NCI-H1694 (cell line): Measurements from ENCODE around the gene SMIM13.
"Not testable (repeated sequence)": the region's sequence is repeated elsewhere in the genome, so short reads cannot be mapped to it uniquely, and the experiment has no call there.

ENCODE experiments used
- DNase-seq: peaks from one replicate; lab custom pipeline; 2025; lab: John Stamatoyannopoulos, UW

The SMIM13 gene

DNA sequence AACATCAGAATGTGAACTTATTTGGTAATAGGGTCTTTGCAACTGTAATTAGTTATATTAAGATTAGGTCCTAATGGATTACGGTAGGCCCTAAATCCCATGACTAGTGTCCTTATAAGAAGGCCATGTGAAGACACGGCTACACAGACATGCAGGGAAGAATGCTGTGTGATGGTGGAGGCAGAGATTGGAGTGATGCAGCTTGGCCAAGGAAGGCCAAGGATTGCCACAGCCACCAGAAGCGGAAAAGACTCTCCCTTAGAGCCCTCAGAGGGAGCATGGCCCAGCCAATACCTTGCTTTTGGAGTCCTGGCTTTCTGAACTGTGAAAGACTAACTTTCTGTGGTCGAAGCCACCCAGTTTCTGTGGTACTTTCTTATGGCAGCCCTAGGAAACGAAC, 9.7 kb upstream of the SMIM13 start:
- no peak for DNase-seq

GRCh38 chr6:11085758-11086435, 7.7 kb upstream of the SMIM13 start:
- DNase-seq: no peak

- DNase-seq: not testable (repeated sequence)
These were observed 6.4 kb upstream of the SMIM13 start for GRCh38 chr6:11087141-11087812.

DNA sequence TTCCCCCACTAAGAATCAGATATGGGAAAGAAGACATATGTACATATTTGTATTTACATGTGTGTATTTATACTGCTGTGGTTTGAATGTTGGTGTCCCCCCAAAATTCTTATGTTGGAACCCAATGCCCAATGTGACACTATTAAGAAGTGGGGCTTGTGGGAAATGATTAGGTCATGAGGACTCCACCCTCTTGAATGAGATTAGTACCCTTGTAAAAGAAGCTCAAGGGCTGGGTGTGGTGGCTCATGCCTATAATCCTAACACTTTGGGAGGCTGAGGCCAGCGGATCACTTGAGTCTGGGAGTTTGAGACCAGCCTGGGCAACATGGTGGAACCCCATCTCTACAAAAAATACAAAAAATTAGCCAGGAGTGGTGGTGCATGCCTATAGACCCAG, 3.9 kb upstream of the SMIM13 start:
- no peak for DNase-seq

DNA sequence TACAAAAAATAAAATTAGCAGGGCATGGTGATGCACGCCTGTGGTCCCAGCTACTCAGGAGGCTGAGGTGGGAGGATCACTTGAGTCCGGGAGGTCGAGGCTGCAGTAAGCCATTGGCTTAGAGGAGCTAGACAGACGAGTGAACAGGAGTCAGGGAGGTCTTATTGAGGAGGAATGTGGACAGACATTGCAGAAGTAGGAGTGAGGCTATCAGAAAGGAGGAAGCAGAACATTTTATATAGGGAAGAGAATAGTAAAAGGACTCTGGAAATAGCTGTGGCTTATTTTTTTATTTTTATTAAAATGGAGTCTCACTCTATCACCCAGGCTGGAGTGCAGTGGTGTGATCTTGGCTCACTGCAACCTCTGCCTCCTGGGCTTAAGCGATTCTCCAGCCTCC, 2.5 kb upstream of the SMIM13 start:
- not testable (repeated sequence) for DNase-seq

- DNase-seq: no peak
These were observed 812 bp upstream of the SMIM13 start for GRCh38 chr6:11092668-11093375.

DNA sequence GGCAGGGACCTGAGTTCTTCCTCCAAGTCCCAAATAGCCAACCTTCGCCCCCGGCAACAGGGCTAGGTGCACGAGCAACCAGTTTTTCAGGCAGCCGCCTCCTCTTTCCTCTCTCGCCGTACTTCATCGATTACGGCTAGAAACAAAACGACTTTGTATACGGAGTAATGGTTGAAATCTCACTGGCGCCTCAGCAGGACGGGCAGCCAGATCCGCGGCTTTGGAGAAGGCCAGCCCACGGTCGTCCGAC, 333 bp upstream of the SMIM13 start:
- DNase-seq: no peak

- peak; percentile 18 for DNase-seq
These were observed 797 bp downstream of the SMIM13 start for GRCh38 chr6:11094411-11094851.

GRCh38 chr6:11094941-11095340, 1.3 kb downstream of the SMIM13 start:
- no peak for DNase-seq

GRCh38 chr6:11096109-11096508, 2.5 kb downstream of the SMIM13 start:
- no peak for DNase-seq

DNA sequence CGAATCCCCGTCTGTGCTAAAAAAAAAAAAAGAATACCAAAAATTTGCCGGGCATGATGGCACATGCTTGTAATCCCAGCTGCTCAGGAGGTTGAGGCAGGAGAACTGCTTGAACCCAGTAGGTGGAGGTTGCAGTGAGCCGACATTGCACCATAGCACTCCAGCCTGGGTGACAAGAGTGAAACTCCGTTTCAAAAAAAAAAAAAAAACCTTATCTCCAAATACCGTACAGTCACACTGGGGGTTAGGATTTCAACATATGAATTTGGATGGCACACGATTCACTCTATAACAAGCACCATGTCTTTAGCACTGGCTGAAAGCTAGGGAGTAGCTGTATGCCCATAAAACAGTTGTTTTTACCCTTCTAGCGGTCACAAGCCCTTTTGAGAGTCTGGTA, 3.8 kb downstream of the SMIM13 start:
- no peak for DNase-seq

DNA sequence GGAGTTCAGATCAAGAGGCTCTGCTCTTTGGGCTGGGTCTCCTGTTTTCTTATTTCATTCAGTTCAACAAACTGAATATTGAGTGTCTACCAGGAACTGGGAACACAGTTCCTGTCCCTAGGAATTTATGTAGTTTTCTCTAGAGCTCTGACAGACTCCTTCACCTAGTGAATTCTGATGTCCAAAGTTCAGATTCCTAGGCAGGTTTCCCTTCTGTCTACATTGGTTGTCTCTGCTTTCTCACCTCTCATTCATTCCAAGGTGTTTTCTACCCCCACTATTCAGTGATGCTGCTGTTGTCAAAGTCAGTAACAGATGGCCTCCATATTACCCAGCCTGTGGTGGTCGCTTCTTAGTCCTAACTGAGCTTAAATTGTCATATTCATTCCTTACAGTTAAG, 4.4 kb downstream of the SMIM13 start:
- no peak for DNase-seq

GRCh38 chr6:11101417-11101816, 7.8 kb downstream of the SMIM13 start:
- no peak for DNase-seq

GRCh38 chr6:11103065-11103464, 9.4 kb downstream of the SMIM13 start:
- no peak for DNase-seq

GRCh38 chr6:11108726-11109125, 15.1 kb downstream of the SMIM13 start:
- DNase-seq: no peak

- no peak for DNase-seq
These were observed 17.5 kb downstream of the SMIM13 start, which contains the start of gene ERVFRD-1 for GRCh38 chr6:11110921-11111768. ERVFRD-1 (minus strand) TSS chr6:11111725; CDS start chr6:11105310, 6,415 bp downstream.

GRCh38 chr6:11111769-11112437, 18.3 kb downstream of the SMIM13 start:
- DNase-seq: no peak

DNA sequence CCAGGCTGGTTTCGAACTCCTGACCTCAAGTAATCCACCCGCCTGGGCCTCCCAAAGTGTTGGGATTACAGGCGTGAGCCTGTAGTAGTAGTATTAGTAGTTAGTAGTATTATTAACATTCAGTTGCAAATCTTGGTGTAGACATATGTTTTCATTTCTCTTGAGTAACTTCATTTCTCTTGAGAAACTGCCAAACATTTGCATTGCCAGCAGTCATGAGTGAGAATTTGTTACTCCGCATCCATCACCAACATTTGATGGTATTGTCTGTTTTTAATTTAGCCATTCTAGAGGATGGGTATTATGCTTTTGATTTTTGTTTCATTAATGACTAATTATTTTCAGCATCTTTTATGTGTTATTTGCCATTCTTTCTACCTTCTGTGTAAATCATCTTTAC, 19.4 kb downstream of the SMIM13 start:
- DNase-seq: no peak

- not testable (repeated sequence) for DNase-seq
These were observed 22.3 kb downstream of the SMIM13 start for GRCh38 chr6:11115808-11116536.

DNA sequence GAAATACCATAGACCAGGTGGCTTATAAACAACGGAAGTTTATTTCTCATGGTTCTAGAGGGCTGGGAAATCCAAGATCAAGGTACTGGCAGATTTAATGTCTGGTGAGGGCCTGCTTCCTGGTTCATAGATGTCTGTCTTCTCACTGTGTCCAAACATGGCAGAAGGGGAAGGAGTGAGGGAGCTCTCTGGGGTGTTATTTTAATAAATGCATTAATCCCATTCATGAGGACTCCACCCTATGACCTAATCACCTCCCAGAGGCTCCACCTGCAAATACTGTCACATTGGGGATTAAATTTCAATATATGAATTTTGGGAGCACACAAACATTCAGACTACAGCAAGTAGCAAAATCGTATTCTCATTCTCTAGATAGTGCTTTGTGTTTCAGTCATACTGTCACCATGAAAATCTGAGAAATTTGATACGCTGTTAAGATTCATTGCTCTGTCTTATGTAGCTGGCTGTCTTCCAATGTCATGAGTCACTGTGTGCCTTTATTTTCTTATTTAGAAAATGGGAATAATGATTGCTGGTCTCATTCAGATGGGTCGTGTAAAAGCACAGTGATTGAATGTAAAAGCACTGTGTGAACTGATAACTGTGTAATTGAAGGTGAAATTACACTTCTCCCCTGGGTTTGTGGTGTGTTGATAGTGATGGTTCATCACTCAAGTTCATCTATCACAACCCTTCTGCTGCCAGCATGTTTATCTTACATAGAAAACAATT, 26.8 kb downstream of the SMIM13 start:
- no peak for DNase-seq
